MG63 (cell line): ENCODE measurements around the gene SLC30A4. TPM values are rescaled to one million over a fixed set of nuclear protein-coding genes. Genes with fewer than 3 reads are reported as not detected.

Experiments
- DNase-seq: peaks from one replicate; pipeline ENCODE4 v3.0.0-alpha.2; 2020
- H3K27me3 ChIP-seq: fragments of 250-450 bp; sonication (Bioruptor Pico); 2 replicates; pipeline ENCODE4 v1.5.1; 2020; ENCODE audit warnings: mild to moderate bottlenecking, moderate library complexity
- H3K36me3 ChIP-seq: fragments of 250-450 bp; sonication (Bioruptor Pico); 2 replicates; pipeline ENCODE4 v1.5.1; 2020; ENCODE audit warnings: mild to moderate bottlenecking, moderate library complexity
- H3K4me3 ChIP-seq: fragments of 250-450 bp; sonication (Bioruptor Pico); 2 replicates; pipeline ENCODE4 v1.5.1; 2020; ENCODE audit warnings: mild to moderate bottlenecking, moderate library complexity
- H3K9me3 ChIP-seq: fragments of 250-450 bp; sonication (Bioruptor Pico); 2 replicates; pipeline ENCODE4 v1.5.1; 2020; ENCODE audit warnings: mild to moderate bottlenecking, moderate library complexity
- total RNA-seq: library from RNA; depleted of rRNA; stranded (reverse); fragments of >200 nt; shearing (Covaris generic); gene quantifications from 2 replicates; pipeline ENCODE4 v1.2.3, GENCODE V29; 2014; ENCODE audit warnings: low replicate concordance; rRNA removed

SLC30A4 gene
- total RNA-seq, 1 experiment from 2014 or later = 4.3 TPM

- no peaks in the 10 kb centered on the region for H3K36me3 ChIP-seq
- H3K4me3 ChIP-seq = no peak overlapping the region
- H3K9me3 ChIP-seq = no peaks in the 10 kb centered on the region
- H3K27me3 ChIP-seq = no peaks in the 10 kb centered on the region
- no peak for DNase-seq
Measured at GRCh38 chr15:45441036-45441435, 81.5 kb downstream of the SLC30A4 start.

DNA sequence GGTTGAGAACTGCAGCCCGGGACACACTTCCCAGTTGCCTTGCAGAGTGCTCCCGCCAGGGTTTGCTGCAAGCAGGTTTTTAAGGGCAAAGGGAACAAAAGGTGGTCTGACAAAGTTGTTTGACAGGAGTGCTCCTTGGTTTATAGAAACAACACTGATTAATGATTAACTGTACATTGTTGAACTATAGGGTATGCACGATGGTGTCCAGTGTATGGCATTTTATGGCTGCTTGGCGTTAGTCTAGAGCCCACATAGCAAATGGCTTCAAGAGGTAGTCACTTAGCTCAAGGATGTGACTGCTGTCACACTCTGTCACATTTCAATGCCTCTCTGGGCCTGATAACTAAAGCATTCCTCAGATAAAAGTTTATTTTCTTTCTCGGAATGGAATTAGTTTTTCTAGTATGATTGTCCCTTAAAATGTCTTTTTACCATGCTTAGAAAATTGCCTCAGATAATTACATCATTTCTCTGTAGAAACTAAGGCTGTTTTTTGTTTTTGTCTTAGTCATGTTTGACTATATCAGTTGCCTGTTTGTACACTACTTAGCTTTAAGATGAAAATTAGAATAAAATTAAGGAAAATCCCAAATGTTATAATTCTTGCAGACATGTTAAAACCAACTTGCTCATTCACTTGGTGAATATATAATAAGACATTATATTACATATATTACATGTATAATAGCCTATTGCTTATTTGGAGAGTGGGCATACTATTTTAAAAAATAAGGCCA lies 82.9 kb downstream of the SLC30A4 start:
- Histone ChIP-seq H3K9me3 (no peaks in the 10 kb centered on the region), H3K27me3 (no peaks in the 10 kb centered on the region), H3K4me3 (no peak overlapping the region), H3K36me3 (no peaks in the 10 kb centered on the region)
- no peak for DNase-seq

DNA sequence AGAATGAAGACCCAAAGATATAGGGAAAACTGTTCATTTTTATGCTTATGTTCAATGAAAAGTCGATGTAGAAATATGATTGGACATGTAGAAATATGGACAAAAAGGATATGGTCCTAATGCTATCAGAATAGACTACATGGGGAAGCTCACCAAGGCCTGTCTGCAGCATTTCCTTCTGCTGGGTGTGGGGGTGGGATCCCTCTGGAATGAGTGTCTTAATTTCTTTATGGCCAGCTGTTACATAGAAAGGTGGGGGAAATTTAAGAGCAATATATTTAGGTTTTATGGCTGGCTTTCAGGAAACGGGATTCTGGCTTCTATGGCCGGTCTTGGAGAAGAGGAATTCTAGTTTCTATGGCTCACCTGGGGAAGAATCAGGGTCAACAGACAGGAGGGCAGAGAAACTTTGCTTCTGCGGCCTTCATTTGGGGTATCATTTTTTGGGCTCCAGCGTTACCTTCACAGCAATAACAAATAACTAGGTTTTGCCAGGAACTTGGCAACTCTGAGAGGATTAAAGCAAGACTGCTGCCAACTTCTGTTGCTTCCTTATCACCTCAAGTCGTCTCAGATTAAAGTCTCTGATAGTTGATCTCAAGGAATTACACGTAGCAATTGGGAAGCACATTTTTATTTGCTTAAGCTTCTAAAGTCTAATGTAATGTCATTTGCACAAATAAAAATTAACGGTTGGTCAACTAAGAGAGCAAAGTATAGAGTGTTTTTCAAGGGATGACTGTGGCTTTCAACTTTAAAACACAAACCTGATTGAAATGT lies 87.2 kb downstream of the SLC30A4 start:
- Histone ChIP-seq H3K4me3 (no peak overlapping the region), H3K27me3 (no peaks in the 10 kb centered on the region; the same call in 1 of the 2 replicates), H3K9me3 (no peaks in the 10 kb centered on the region), H3K36me3 (no peaks in the 10 kb centered on the region)
- no peak for DNase-seq

GRCh38 chr15:45434078-45434567 lies 88.4 kb downstream of the SLC30A4 start:
- H3K4me3 ChIP-seq = no peak overlapping the region
- H3K27me3 ChIP-seq = no peaks in the 10 kb centered on the region; the same call in 1 of the 2 replicates
- no peaks in the 10 kb centered on the region for H3K36me3 ChIP-seq
- no peak for DNase-seq
- no peaks in the 10 kb centered on the region for H3K9me3 ChIP-seq

DNA sequence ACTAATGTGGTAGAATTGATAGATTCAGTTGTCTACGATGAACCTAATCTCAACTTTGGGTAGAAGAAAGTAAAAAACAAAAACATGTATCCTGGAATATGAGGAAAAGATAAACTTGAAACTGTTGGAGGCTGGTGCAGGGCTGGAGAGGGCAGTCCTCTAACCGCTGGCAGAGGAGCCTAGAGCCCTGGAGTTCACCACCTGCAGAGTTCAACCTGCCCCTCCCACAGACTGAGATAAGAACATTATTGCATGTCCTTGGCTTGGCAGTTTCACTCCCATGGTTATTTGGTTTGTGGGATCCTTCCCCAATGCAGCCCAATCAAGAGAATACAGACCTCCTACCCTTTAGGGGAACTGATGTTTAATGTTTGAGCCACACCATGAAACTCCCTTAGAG lies 91.0 kb downstream of the SLC30A4 start:
- H3K27me3 ChIP-seq = no peaks in the 10 kb centered on the region; the same call in 1 of the 2 replicates
- no peak overlapping the region for H3K4me3 ChIP-seq
- H3K9me3 ChIP-seq = no peaks in the 10 kb centered on the region
- no peaks in the 10 kb centered on the region for H3K36me3 ChIP-seq
- no peak for DNase-seq

GRCh38 chr15:45429941-45430792 lies 92.4 kb downstream of the SLC30A4 start:
- H3K36me3 ChIP-seq = no peaks in the 10 kb centered on the region
- no peaks in the 10 kb centered on the region; the same call in 1 of the 2 replicates for H3K27me3 ChIP-seq
- peak overlapping the region; percentile 45 for H3K4me3 ChIP-seq
- peak; percentile 56 for DNase-seq
- no peaks in the 10 kb centered on the region for H3K9me3 ChIP-seq

Other genes with a start within 250 kb of the SLC30A4 start
- 0.23 TPM in 1 of 2 replicates, not detected in the other for gene GATM, start 144.2 kb downstream of the SLC30A4 start, total RNA-seq
- 57.1 and 154 TPM in 2 replicates for gene BLOC1S6, start 64.6 kb upstream of the SLC30A4 start, total RNA-seq
- 58.2 and 82.8 TPM in 2 replicates for gene SQOR, start 112.3 kb upstream of the SLC30A4 start, total RNA-seq